ENCODE measurements around the gene TMOD4. TPM values are rescaled to one million over a fixed set of nuclear protein-coding genes. Genes with fewer than 3 reads are reported as not detected.

TMOD4 gene
- total RNA-seq, 1 experiment from 2014 or later, result 0.52 TPM

DNA sequence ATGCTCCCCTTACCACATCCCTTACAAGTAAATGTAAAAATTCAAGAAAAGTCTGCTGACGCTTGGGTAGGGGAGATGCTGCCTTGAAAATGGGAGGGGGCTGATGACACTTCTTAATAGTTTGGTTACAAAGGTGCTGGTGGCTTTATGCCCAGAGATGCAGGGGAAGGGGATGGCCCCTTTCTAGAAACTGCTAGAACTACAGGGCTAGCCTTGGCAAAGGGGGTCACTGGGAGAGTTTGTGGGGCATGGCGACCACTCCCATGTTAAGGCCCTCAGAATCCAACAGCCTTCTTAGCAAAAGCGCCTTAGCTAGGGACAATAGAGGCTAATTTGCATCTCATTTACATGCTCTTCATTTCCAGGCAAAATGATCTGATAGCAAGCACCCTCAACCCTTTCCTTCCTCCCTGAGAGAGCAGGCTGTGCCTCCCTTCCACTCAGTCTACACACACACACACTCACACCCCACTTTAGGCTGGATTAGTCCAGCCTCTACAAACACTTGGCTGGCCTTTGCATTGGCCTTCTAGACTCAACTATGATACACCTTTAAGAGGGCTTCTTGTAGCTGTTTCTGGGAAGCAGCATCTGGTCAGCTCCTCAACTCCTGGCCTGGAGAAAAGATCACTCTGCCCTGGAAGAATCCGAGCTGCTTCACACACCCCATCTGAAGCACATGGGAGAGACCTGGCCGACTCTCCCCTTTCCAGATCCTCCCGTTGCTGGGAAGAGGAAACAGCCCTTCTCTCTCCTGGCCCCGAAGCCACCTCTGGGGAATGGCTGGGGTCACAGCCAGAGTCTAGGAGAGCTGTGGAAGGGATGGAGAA lies 31.1 kb downstream of the TMOD4 start:
- no peak overlapping the region for H3K4me3 ChIP-seq (ENCODE audit: low read length)
- no peaks in the 10 kb centered on the region for H3K27me3 ChIP-seq (ENCODE audit: low read length)
- H3K4me1 ChIP-seq (ENCODE audit: low read length), result peaks cover 36% of the 10 kb centered on the region
- H3K36me3 ChIP-seq (ENCODE audit: insufficient read depth, low read length), result no peaks in the 10 kb centered on the region
- H3K9ac ChIP-seq (ENCODE audit: low read length), result peak overlapping the region; percentile 21; the same call in 1 of the 2 replicates
- peak; percentile 61 for DNase-seq
- peak overlapping the region; percentile 27 for H3K4me2 ChIP-seq (ENCODE audit: low read depth, low read length, poor library complexity, severe bottlenecking)
- no peak overlapping the region for H3K27ac ChIP-seq (ENCODE audit: low read length)
- H2AFZ ChIP-seq (ENCODE audit: low read length), result no peak overlapping the region
- no peaks in the 10 kb centered on the region for H3K79me2 ChIP-seq (ENCODE audit: low read length)
- no peaks in the 10 kb centered on the region for H4K20me1 ChIP-seq (ENCODE audit: insufficient read depth, low read depth, low read length)
- no peaks in the 10 kb centered on the region for H3K9me2 ChIP-seq (replicated peaks; ENCODE audit: insufficient read depth, low read length)
- H3K9me3 ChIP-seq (ENCODE audit: low read length), result no peaks in the 10 kb centered on the region

DNA sequence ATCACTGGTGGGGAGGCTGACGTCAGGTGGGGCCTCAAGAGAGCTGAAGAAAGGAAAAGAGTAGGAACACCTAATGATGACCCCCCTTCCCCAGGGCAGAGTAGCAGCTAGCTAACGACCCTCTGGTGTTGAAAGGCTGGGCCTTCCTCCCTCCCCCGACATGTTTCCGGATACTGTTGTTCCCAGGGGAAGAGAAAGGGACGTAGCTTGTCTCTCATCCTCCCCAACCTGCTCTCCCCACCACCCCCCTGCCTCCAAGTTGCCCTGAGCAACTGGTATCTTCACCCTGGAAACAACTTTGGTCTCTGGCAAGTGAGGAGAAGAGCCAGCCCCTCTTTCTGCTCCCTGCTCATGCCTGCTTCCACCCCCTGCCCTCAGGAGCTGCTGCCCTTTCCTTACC lies 31.8 kb downstream of the TMOD4 start:
- no peak overlapping the region for H3K27ac ChIP-seq (ENCODE audit: low read length)
- no peaks in the 10 kb centered on the region for H4K20me1 ChIP-seq (ENCODE audit: insufficient read depth, low read depth, low read length)
- no peaks in the 10 kb centered on the region for H3K36me3 ChIP-seq (ENCODE audit: insufficient read depth, low read length)
- H3K27me3 ChIP-seq (ENCODE audit: low read length), result no peaks in the 10 kb centered on the region
- H3K9me2 ChIP-seq (replicated peaks; ENCODE audit: insufficient read depth, low read length), result no peaks in the 10 kb centered on the region
- peaks cover 36% of the 10 kb centered on the region for H3K4me1 ChIP-seq (ENCODE audit: low read length)
- peak overlapping the region; percentile 27 for H3K4me2 ChIP-seq (ENCODE audit: low read depth, low read length, poor library complexity, severe bottlenecking)
- no peak overlapping the region for H3K9ac ChIP-seq (ENCODE audit: low read length)
- no peak for DNase-seq
- no peaks in the 10 kb centered on the region for H3K79me2 ChIP-seq (ENCODE audit: low read length)
- H3K4me3 ChIP-seq (ENCODE audit: low read length), result no peak overlapping the region
- H2AFZ ChIP-seq (ENCODE audit: low read length), result no peak overlapping the region
- H3K9me3 ChIP-seq (ENCODE audit: low read length), result no peaks in the 10 kb centered on the region

DNA sequence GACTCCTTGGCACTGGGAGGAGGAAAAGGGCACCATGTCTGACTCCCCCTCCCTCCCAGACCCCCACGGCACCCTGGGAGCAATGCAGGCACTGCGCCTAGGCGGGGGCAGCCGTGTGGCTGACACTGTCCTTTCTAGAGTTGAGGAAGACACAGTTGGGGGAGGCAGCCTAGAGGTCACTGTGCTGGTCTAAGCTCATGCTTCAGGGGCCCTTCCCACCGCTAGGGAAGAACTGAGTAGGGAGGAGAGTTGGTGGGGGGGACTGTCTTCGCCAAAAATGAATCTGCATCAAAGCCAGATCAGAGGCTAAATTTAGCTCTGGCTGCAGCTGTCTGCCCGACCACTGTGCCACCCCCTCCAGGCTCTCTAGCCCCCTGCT lies 32.7 kb downstream of the TMOD4 start:
- H3K4me1 ChIP-seq (ENCODE audit: low read length), result peaks cover 36% of the 10 kb centered on the region
- H3K27me3 ChIP-seq (ENCODE audit: low read length), result no peaks in the 10 kb centered on the region
- no peak overlapping the region for H2AFZ ChIP-seq (ENCODE audit: low read length)
- H3K79me2 ChIP-seq (ENCODE audit: low read length), result no peaks in the 10 kb centered on the region
- no peak overlapping the region for H3K4me3 ChIP-seq (ENCODE audit: low read length)
- H3K27ac ChIP-seq (ENCODE audit: low read length), result no peak overlapping the region
- H3K9me2 ChIP-seq (replicated peaks; ENCODE audit: insufficient read depth, low read length), result no peaks in the 10 kb centered on the region
- no peaks in the 10 kb centered on the region for H3K36me3 ChIP-seq (ENCODE audit: insufficient read depth, low read length)
- H3K9ac ChIP-seq (ENCODE audit: low read length), result no peak overlapping the region
- no peak overlapping the region for H3K4me2 ChIP-seq (ENCODE audit: low read depth, low read length, poor library complexity, severe bottlenecking)
- no peaks in the 10 kb centered on the region for H3K9me3 ChIP-seq (ENCODE audit: low read length)
- no peak for DNase-seq
- no peaks in the 10 kb centered on the region for H4K20me1 ChIP-seq (ENCODE audit: insufficient read depth, low read depth, low read length)

DNA sequence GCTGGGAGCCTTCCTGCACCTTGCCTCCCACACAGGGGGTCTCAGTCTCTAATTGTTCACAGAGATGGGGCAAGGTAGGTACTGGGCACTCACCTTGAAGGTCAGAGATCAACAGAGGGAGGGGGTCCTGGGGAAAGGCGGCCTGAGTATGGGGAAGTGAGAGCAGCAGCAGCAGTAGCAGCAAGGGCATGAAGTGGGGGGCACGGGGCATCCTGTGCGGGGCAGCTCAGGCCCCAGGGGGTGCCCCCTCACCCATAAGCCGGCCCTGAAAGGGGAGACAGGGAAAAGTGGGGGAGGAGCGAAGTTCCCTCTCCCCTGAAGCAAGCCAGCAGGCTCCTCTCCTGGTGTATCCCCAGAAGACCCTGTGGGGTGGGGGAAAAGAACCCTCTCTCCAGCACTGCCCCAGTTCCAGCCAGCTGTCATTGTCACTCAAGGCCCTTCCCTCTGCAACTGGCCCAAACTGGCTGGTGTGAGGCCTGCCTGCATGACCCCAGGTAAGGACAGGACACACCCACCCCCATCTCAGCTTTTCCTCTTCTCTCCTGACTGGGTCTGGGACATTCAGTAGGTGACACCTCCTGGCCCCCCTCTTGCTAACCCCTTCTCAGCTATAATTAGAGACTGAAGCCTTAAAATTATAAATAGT lies 33.2 kb downstream of the TMOD4 start:
- Histone ChIP-seq H3K9ac (ENCODE audit: low read length) (no peak overlapping the region), H3K9me3 (ENCODE audit: low read length) (no peaks in the 10 kb centered on the region), H3K27ac (ENCODE audit: low read length) (no peak overlapping the region), H3K79me2 (ENCODE audit: low read length) (no peaks in the 10 kb centered on the region), H3K4me2 (ENCODE audit: low read depth, low read length, poor library complexity, severe bottlenecking) (no peak overlapping the region), H3K4me1 (ENCODE audit: low read length) (peaks cover 36% of the 10 kb centered on the region), H3K36me3 (ENCODE audit: insufficient read depth, low read length) (no peaks in the 10 kb centered on the region), H3K27me3 (ENCODE audit: low read length) (no peaks in the 10 kb centered on the region), H3K9me2 (replicated peaks; ENCODE audit: insufficient read depth, low read length) (no peaks in the 10 kb centered on the region), H4K20me1 (ENCODE audit: insufficient read depth, low read depth, low read length) (no peaks in the 10 kb centered on the region), H3K4me3 (ENCODE audit: low read length) (no peak overlapping the region), H2AFZ (ENCODE audit: low read length) (no peak overlapping the region)
- DNase-seq, result no peak

DNA sequence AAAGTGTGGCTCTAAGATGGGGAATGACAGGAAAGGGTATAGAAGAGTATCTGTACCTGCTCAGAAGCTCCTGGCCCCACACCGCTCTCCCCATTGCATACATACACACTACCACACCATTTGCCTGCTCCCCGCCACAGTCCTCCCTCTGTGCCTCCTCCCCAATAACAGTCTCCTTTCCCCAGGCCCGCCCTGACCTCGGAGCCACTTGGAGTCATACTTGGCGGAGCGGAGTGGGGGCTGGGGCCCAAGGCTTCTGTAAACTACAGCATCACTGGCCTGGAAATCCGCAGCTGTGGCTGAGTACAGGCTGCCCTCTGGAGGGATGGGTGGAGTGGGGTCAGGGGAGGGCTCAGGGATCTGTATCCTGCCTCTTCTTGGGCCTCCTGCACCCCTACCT lies 38.0 kb downstream of the TMOD4 start:
- Histone ChIP-seq H3K27me3 (ENCODE audit: low read length) (no peaks in the 10 kb centered on the region), H3K79me2 (ENCODE audit: low read length) (no peaks in the 10 kb centered on the region), H3K36me3 (ENCODE audit: insufficient read depth, low read length) (no peaks in the 10 kb centered on the region), H3K27ac (ENCODE audit: low read length) (no peak overlapping the region), H3K4me3 (ENCODE audit: low read length) (no peak overlapping the region), H2AFZ (ENCODE audit: low read length) (no peak overlapping the region), H3K9me2 (replicated peaks; ENCODE audit: insufficient read depth, low read length) (no peaks in the 10 kb centered on the region), H3K9ac (ENCODE audit: low read length) (no peak overlapping the region), H3K4me1 (ENCODE audit: low read length) (no peaks in the 10 kb centered on the region), H3K9me3 (ENCODE audit: low read length) (no peaks in the 10 kb centered on the region), H4K20me1 (ENCODE audit: insufficient read depth, low read depth, low read length) (no peaks in the 10 kb centered on the region), H3K4me2 (ENCODE audit: low read depth, low read length, poor library complexity, severe bottlenecking) (no peak overlapping the region)
- no peak for DNase-seq

DNA sequence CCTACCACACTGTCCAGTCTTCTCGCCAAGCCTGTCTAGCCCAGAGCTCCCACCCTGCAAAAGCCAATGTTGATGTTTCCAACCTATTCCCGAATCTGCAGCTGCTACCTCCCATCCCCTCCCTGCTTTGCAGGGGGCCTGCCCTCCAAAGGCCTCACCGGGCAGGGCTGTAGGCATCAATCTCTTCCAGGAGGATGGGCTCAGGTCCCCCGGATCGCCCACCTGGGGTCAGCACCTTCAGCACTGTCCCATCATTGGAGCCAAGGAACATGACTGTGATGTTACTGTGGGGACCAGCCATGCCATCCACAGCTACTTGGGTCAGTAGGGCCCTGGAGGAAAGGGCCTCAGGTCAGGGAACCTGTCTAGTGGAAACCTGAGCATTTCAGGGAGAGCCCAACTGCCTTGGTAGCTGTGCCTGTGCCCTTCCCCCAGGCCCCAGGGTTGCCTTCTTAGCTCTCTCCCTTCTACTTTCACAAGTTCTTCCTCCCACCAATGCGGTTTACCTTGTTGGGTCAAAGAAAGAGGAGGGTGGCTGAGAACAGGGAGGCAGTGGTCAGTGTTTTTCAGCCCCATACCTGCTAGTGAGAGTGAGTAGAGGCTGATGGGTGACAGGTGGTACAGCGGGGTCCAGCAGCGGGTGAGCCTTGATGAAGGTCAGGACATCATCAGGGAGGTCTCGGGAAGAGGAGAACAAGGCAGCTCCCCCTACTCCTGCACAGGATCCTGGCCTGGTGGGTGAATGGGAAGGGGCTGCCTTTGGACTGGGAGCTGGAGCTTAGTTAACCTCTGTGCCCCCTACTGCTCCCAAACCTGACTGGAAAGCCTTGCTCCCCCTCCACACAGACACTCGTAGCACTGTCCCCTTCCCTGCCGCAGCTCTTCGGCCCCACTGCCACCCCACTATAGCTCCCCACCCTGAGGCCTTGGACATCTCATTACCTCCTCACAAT lies 40.1 kb downstream of the TMOD4 start:
- no peaks in the 10 kb centered on the region for H3K9me2 ChIP-seq (replicated peaks; ENCODE audit: insufficient read depth, low read length)
- H3K36me3 ChIP-seq (ENCODE audit: insufficient read depth, low read length), result no peaks in the 10 kb centered on the region
- H4K20me1 ChIP-seq (ENCODE audit: insufficient read depth, low read depth, low read length), result no peaks in the 10 kb centered on the region
- no peak overlapping the region for H3K4me2 ChIP-seq (ENCODE audit: low read depth, low read length, poor library complexity, severe bottlenecking)
- H3K9me3 ChIP-seq (ENCODE audit: low read length), result no peaks in the 10 kb centered on the region
- H3K27ac ChIP-seq (ENCODE audit: low read length), result no peak overlapping the region
- H3K9ac ChIP-seq (ENCODE audit: low read length), result no peak overlapping the region
- no peaks in the 10 kb centered on the region for H3K4me1 ChIP-seq (ENCODE audit: low read length)
- no peak overlapping the region for H2AFZ ChIP-seq (ENCODE audit: low read length)
- no peaks in the 10 kb centered on the region for H3K27me3 ChIP-seq (ENCODE audit: low read length)
- H3K79me2 ChIP-seq (ENCODE audit: low read length), result no peaks in the 10 kb centered on the region
- H3K4me3 ChIP-seq (ENCODE audit: low read length), result no peak overlapping the region
- no peak for DNase-seq

DNA sequence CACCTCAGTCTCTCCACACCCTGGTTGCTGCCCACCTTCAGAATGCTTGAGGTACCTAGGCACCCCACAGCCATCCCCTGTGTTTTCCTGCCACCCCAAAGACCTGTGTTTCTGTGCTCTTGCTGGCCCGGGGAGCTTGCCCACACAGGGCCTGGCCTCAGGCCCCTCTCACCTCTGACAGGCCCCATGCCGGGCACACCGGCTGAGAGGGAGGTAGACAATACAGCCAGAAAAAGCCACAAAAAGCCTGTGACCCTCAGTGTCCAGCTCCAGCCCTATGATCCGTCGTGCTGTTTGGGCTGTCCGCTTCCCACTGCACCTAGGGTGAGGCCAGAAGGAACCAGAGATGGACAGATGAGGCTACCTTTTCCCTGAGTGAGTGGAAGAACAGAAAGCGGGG lies 40.8 kb downstream of the TMOD4 start:
- H3K27me3 ChIP-seq (ENCODE audit: low read length), result no peaks in the 10 kb centered on the region
- no peaks in the 10 kb centered on the region for H3K36me3 ChIP-seq (ENCODE audit: insufficient read depth, low read length)
- no peaks in the 10 kb centered on the region for H4K20me1 ChIP-seq (ENCODE audit: insufficient read depth, low read depth, low read length)
- no peaks in the 10 kb centered on the region for H3K4me1 ChIP-seq (ENCODE audit: low read length)
- no peaks in the 10 kb centered on the region for H3K9me2 ChIP-seq (replicated peaks; ENCODE audit: insufficient read depth, low read length)
- no peak for DNase-seq
- no peak overlapping the region for H3K4me2 ChIP-seq (ENCODE audit: low read depth, low read length, poor library complexity, severe bottlenecking)
- H2AFZ ChIP-seq (ENCODE audit: low read length), result no peak overlapping the region
- no peak overlapping the region for H3K4me3 ChIP-seq (ENCODE audit: low read length)
- no peaks in the 10 kb centered on the region for H3K9me3 ChIP-seq (ENCODE audit: low read length)
- no peak overlapping the region for H3K27ac ChIP-seq (ENCODE audit: low read length)
- no peaks in the 10 kb centered on the region for H3K79me2 ChIP-seq (ENCODE audit: low read length)
- no peak overlapping the region for H3K9ac ChIP-seq (ENCODE audit: low read length)

DNA sequence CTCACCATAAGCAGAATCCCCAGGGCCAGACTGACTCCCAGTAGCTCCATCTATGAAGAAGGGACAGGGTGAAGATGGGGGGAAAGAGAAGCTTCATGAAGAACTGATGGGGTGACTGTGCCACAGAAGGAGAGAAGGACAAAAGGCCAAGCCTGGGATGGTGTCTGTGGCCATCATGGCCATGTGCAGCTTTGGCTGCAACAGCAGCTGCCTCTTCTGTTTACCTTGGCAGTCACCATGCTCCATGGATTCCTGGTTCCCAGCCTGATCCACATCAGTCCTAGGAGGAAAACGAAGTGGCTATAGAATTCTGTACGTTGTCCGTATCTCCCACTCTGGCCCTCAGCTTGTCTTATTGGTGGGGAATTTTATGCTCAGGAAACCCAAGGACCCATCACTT lies 41.4 kb downstream of the TMOD4 start:
- Histone ChIP-seq H3K9me3 (ENCODE audit: low read length) (no peaks in the 10 kb centered on the region), H3K79me2 (ENCODE audit: low read length) (no peaks in the 10 kb centered on the region), H2AFZ (ENCODE audit: low read length) (no peak overlapping the region), H3K4me2 (ENCODE audit: low read depth, low read length, poor library complexity, severe bottlenecking) (no peak overlapping the region), H3K9me2 (replicated peaks; ENCODE audit: insufficient read depth, low read length) (no peaks in the 10 kb centered on the region), H4K20me1 (ENCODE audit: insufficient read depth, low read depth, low read length) (no peaks in the 10 kb centered on the region), H3K9ac (ENCODE audit: low read length) (no peak overlapping the region), H3K4me3 (ENCODE audit: low read length) (no peak overlapping the region), H3K27me3 (ENCODE audit: low read length) (no peaks in the 10 kb centered on the region), H3K27ac (ENCODE audit: low read length) (no peak overlapping the region), H3K36me3 (ENCODE audit: insufficient read depth, low read length) (no peaks in the 10 kb centered on the region), H3K4me1 (ENCODE audit: low read length) (no peaks in the 10 kb centered on the region)
- no peak for DNase-seq

Data from Karpas-422 (cell line).